Right lobe of liver (tissue), 4 donors: Measurements from ENCODE around the gene ANKS1B.

Experiments used
- CTCF ChIP-seq, 4 donors: fragments of 200-600 bp in 3 of 4; fragments of 450-650 bp in 1 of 4; IDR thresholded peaks; one replicate each; pipeline versions ENCODE4 v1.5.1 to v1.8.0; 2016 to 2022; ENCODE audit warnings: antibody characterized with exemption in 4 of 4, mild to moderate bottlenecking in 2 of 4
- POLR2A ChIP-seq: fragments of 450-650 bp; IDR thresholded peaks from one replicate; pipeline ENCODE4 v1.6.1; 2017; ENCODE audit warnings: antibody characterized with exemption, mild to moderate bottlenecking
- donor health status: DM: no; HTN: no; CAD: no.
- donor health status: DM: no; HTN: no; CAD: no.
- donor health status: DM: no; HTN: yes; CAD: no.

- TF ChIP-seq POLR2A (no peak), CTCF (IDR thresholded peaks at IDR 0.05) (no peak)
Observed at GRCh38 chr12:98985156-98985555, 999.6 kb downstream of the ANKS1B start.
